HepG2 (cell line): ENCODE measurements around the gene STK24. TPM values are rescaled to one million over a fixed set of nuclear protein-coding genes. Genes with fewer than 3 reads are reported as not detected.

Source experiments
- ATAC-seq: fragments of 200-7000 bp; cut with Tn5 transposase; 3 replicates; pipeline ENCODE4 v1.9.1; 2020; ENCODE audit warnings: mild to moderate bottlenecking, moderate library complexity
- BruUV-seq: library from RNA; stranded (reverse); fragments of 400-500 nt; replicated peaks from 2 replicates; lab custom pipeline; 2021; lab: Mats Ljungman, UMichigan
- CTCF ChIA-PET: fragments of 300-600 bp; formaldehyde crosslinking; extraction: SDS; loops from one replicate; lab custom pipeline; 2021; ENCODE audit warnings: low total read pairs, inconsistent platforms, low intra/inter-chr PET ratio; lab: Yijun Ruan, JAX
- POLR2A ChIA-PET: fragments of 350-600 bp; sonication (Branson Sonifier 250); formaldehyde crosslinking; loops from one replicate; lab custom pipeline; 2020; ENCODE audit warnings: antibody characterized with exemption, inconsistent platforms; lab: Yijun Ruan, JAX
- DNase-seq: peaks from one replicate; pipeline ENCODE4 v3.0.0-alpha.2; 2015; ENCODE audit warnings: low spot score
- FAIRE-seq: peaks from 3 replicates; lab custom pipeline; 2011; peaks lifted over from hg19 to GRCh38; lab: Jason Lieb, UNC
- H2AFZ ChIP-seq: one replicate; pipeline ENCODE4 v1.6.1; 2011; ENCODE audit warnings: low read length, inconsistent platforms
- H3K27ac ChIP-seq: fragments of 300-600 bp; 3 replicates; pipeline ENCODE4 v1.8.0; 2011; ENCODE audit warnings: mixed run types, mild to moderate bottlenecking, mixed read lengths, low read length, inconsistent platforms; ENCODE audit not compliant: insufficient read depth; ENCODE audit errors: extremely low read length
- H3K27me3 ChIP-seq, 2 experiments: fragments of 200-600 bp in 1 of 2; 2 replicates in 1 of 2; 3 replicates in 1 of 2; pipeline versions ENCODE4 v1.6.0 to v1.8.0; 2011; ENCODE audit warnings: low read length in 2 of 2, mild to moderate bottlenecking in 2 of 2, moderate library complexity in 2 of 2, inconsistent platforms in 1 of 2; ENCODE audit not compliant: insufficient read depth in 2 of 2, control insufficient read depth in 1 of 2
- H3K36me3 ChIP-seq, 2 experiments: fragments of 200-600 bp in 1 of 2; replicated peaks in 1 of 2; 2 replicates in 1 of 2; 3 replicates in 1 of 2; pipeline versions ENCODE4 v1.5.1 to v1.8.0; 2011; ENCODE audit warnings: low read length in 2 of 2, inconsistent platforms in 1 of 2; ENCODE audit not compliant: insufficient read depth in 2 of 2, control insufficient read depth in 1 of 2
- H3K4me1 ChIP-seq: 2 replicates; pipeline ENCODE4 v1.5.1; 2012; ENCODE audit warnings: low read length, inconsistent platforms; ENCODE audit not compliant: insufficient read depth
- H3K4me2 ChIP-seq: 2 replicates; pipeline ENCODE4 v1.6.0; 2011; ENCODE audit warnings: low read depth, low read length, inconsistent platforms
- H3K4me3 ChIP-seq, 3 experiments: fragments of 200-600 bp in 1 of 3; sonication (generic), shearing (Covaris generic) in 1 of 3; replicated peaks in 1 of 3; 2 replicates each; pipeline ENCODE4 v1.5.1; 2011 to 2016; ENCODE audit warnings: low read length in 3 of 3, inconsistent platforms in 2 of 3, low read depth in 2 of 3, mild to moderate bottlenecking in 2 of 3, control low read depth in 1 of 3, mixed read lengths in 1 of 3; ENCODE audit not compliant: insufficient read depth in 1 of 3
- H3K79me2 ChIP-seq: one replicate; pipeline ENCODE4 v1.6.1; 2011; ENCODE audit warnings: low read length, inconsistent platforms; ENCODE audit not compliant: insufficient read depth
- H3K9ac ChIP-seq: 2 replicates; pipeline ENCODE4 v1.6.0; 2011; ENCODE audit warnings: mild to moderate bottlenecking, low read depth, low read length, inconsistent platforms; ENCODE audit not compliant: insufficient read depth
- H3K9me3 ChIP-seq: 2 replicates; pipeline ENCODE4 v1.5.1; 2012; ENCODE audit warnings: mild to moderate bottlenecking, low read length
- H4K20me1 ChIP-seq: 2 replicates; pipeline ENCODE4 v1.6.0; 2011; ENCODE audit warnings: inconsistent platforms, mild to moderate bottlenecking, low read length, moderate library complexity; ENCODE audit not compliant: insufficient read depth
- EED ChIP-seq: sonication (generic); formaldehyde crosslinking; IDR thresholded peaks from 2 replicates; pipeline ENCODE4 v1.5.0; 2020; ENCODE audit warnings: mild to moderate bottlenecking, missing genetic modification reagents
- ESRRA ChIP-seq: sonication (generic); formaldehyde crosslinking; IDR thresholded peaks from 2 replicates; pipeline ENCODE4 v1.5.1; 2020; ENCODE audit warnings: mild to moderate bottlenecking, low read depth, missing genetic modification reagents
- RNF2 ChIP-seq: fragments of 450-650 bp; conservative IDR thresholded peaks from 2 replicates; pipeline ENCODE4 v1.6.1; 2016; ENCODE audit warnings: low read depth
- SP4 ChIP-seq: sonication (generic); formaldehyde crosslinking; IDR thresholded peaks from 2 replicates; pipeline ENCODE4 v1.8.1; 2023; ENCODE audit warnings: mild to moderate bottlenecking, missing genetic modification reagents
- SPEN ChIP-seq: sonication (generic); formaldehyde crosslinking; IDR thresholded peaks from 2 replicates; pipeline ENCODE4 v1.5.1; 2020; ENCODE audit warnings: low read depth, mild to moderate bottlenecking, missing genetic modification reagents
- WIZ ChIP-seq: sonication (generic); formaldehyde crosslinking; IDR thresholded peaks from 2 replicates; pipeline ENCODE4 v1.5.1; 2020; ENCODE audit warnings: mild to moderate bottlenecking, missing genetic modification reagents
- ZNF251 ChIP-seq: sonication (generic); formaldehyde crosslinking; IDR thresholded peaks from 2 replicates; pipeline ENCODE4 v1.9.0; 2021; ENCODE audit warnings: mild to moderate bottlenecking, missing genetic modification reagents
- ZNF337 ChIP-seq: sonication (generic); formaldehyde crosslinking; IDR thresholded peaks from 2 replicates; pipeline ENCODE4 v1.5.1; 2020; ENCODE audit warnings: missing genetic modification reagents, low read depth, mild to moderate bottlenecking, borderline replicate concordance
- ZNF83 ChIP-seq: sonication (generic); formaldehyde crosslinking; IDR thresholded peaks from 2 replicates; pipeline ENCODE4 v1.4.0; 2020; ENCODE audit warnings: missing genetic modification reagents, mild to moderate bottlenecking, borderline replicate concordance
- WGBS: methylation state at CpG from one replicate; pipeline ENCODE4 v1.1.6; 2017; ENCODE audit warnings: low lambda C conversion rate; 5-methylcytosine and 5-hydroxymethylcytosine counted together
- in situ Hi-C: cut with HindIII; loops from 2 replicates; pipeline ENCODE4 v1.10.0; 2017; ENCODE audit warnings: low pct_unique_long_range_greater_than_20kb; ENCODE audit not compliant: extremely low pct_ligation_motif_present
- intact Hi-C: fragments of 100-400 bp; cut with micrococcal nuclease; formaldehyde crosslinking; loops from one replicate; pipeline ENCODE4 v1.10.0; 2022; ENCODE audit not compliant: unreplicated experiment
- polyA plus RNA-seq, 8 experiments: library from polyadenylated mRNA; depleted of rRNA in 3 of 8; stranded (reverse) in 7 of 8; unstranded in 1 of 8; fragments of >200 nt; fragmentation: Illumina TruSeq in 4 of 8; extraction: Trizol in 4 of 8; gene quantifications; 2 replicates each; pipeline versions ENCODE4 v1.2.1 to v1.2.3, GENCODE V29; 2011 to 2016; ENCODE audit warnings: low read depth in 4 of 8, missing spikeins in 1 of 8, mixed read lengths in 1 of 8; ENCODE audit not compliant: insufficient read depth in 1 of 8
- total RNA-seq, 5 experiments: library from RNA; depleted of rRNA; stranded (reverse); fragments of >200 nt; fragmentation: Illumina TruSeq; extraction: Trizol; gene quantifications; 2 replicates each; pipeline ENCODE4 v1.2.3, GENCODE V29; 2016; ENCODE audit warnings: low read depth in 1 of 5
- TF ChIP-seq, protein P1 (sequence below): sonication (generic); formaldehyde crosslinking; IDR thresholded peaks from 2 replicates; pipeline ENCODE4 v1.8.0; 2022; ENCODE audit warnings: missing genetic modification reagents, mild to moderate bottlenecking, moderate library complexity, borderline replicate concordance
- TF ChIP-seq, protein P2 (sequence below): sonication (generic); formaldehyde crosslinking; conservative IDR thresholded peaks from 2 replicates; pipeline ENCODE4 v1.8.1; 2023; ENCODE audit warnings: missing genetic modification reagents
- TF ChIP-seq, protein P3 (sequence below): sonication (generic); formaldehyde crosslinking; IDR thresholded peaks from 2 replicates; pipeline ENCODE4 v1.5.0; 2020; ENCODE audit warnings: mild to moderate bottlenecking, low read depth, missing genetic modification reagents, borderline replicate concordance

STK24 gene
- total and polyA plus RNA-seq, 2 of the 13 experiments (the other 11 are each of a cell fraction or from before 2014, with no cell fraction given) = 51.3 to 73.0 TPM

DNA sequence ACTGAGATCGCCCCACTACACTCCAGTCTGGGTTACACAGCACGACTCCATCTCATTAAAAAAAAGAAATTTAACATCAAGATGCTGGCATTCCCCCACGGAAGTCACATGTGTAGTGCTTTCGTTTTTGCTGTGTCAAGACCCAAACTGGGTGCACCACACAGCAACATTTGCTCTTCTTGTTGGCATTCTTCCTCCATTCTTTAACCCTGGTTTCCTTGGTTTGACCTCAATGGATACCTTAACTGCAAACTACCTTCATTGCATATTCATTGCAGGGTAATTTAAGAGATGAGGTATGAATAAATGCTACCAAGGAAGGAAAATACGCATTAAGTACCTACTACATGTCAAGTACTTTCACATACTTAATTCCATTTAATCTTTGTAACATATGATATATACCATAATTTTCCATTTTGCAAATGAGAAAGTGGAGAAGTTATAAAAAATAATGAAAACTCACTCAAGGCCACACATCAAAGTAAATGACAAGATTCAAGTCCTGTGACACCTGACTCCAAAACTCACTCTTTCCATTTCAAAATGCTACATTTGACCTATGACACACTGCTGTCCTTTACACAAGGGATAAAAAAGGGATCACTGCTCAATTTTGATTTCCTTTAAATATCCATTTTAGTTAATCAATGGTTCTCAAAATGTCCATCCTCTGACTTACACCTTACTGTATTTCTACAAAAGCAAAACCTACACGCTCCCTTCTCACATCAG is 59.2 kb downstream of the STK24 start:
- ChIA-PET CTCF (no interaction called here), POLR2A (no interaction called here)
- Histone ChIP-seq H4K20me1 (peaks cover 37% of the 10 kb centered on the region), H3K4me2 (no peak overlapping the region), H3K79me2 (peaks cover 87% of the 10 kb centered on the region), H3K27me3 (no peaks in the 10 kb centered on the region), H3K4me3 (no peak overlapping the region), H3K4me1 (peaks cover 28% of the 10 kb centered on the region), H3K9ac (no peak overlapping the region), H3K9me3 (no peaks in the 10 kb centered on the region), H2AFZ (no peak overlapping the region), H3K36me3 (peaks cover 13 to 41% of the 10 kb centered on the region in 2 experiments), H3K27ac (no peak overlapping the region)
- no peak for DNase-seq
- TF ChIP-seq WIZ (CRISPR knock-in tag) = no peak
- no peak for TF ChIP-seq ZNF337
- no peak for TF ChIP-seq EED (CRISPR knock-in tag)
- no peak for TF ChIP-seq SPEN (CRISPR knock-in tag)
- no peak for TF ChIP-seq RNF2
- no peak for TF ChIP-seq ZNF83 (CRISPR knock-in tag)
- no peak for TF ChIP-seq ZNF251 (CRISPR knock-in tag)
- no peak for TF ChIP-seq ESRRA
- no peak for TF ChIP-seq SP4 (CRISPR knock-in tag)
- TF ChIP-seq, protein P1, sequence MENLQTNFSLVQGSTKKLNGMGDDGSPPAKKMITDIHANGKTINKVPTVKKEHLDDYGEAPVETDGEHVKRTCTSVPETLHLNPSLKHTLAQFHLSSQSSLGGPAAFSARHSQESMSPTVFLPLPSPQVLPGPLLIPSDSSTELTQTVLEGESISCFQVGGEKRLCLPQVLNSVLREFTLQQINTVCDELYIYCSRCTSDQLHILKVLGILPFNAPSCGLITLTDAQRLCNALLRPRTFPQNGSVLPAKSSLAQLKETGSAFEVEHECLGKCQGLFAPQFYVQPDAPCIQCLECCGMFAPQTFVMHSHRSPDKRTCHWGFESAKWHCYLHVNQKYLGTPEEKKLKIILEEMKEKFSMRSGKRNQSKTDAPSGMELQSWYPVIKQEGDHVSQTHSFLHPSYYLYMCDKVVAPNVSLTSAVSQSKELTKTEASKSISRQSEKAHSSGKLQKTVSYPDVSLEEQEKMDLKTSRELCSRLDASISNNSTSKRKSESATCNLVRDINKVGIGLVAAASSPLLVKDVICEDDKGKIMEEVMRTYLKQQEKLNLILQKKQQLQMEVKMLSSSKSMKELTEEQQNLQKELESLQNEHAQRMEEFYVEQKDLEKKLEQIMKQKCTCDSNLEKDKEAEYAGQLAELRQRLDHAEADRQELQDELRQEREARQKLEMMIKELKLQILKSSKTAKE = no peak
- TF ChIP-seq, protein P2, sequence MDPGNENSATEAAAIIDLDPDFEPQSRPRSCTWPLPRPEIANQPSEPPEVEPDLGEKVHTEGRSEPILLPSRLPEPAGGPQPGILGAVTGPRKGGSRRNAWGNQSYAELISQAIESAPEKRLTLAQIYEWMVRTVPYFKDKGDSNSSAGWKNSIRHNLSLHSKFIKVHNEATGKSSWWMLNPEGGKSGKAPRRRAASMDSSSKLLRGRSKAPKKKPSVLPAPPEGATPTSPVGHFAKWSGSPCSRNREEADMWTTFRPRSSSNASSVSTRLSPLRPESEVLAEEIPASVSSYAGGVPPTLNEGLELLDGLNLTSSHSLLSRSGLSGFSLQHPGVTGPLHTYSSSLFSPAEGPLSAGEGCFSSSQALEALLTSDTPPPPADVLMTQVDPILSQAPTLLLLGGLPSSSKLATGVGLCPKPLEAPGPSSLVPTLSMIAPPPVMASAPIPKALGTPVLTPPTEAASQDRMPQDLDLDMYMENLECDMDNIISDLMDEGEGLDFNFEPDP (CRISPR knock-in tag) = no peak
- TF ChIP-seq, protein P3, sequence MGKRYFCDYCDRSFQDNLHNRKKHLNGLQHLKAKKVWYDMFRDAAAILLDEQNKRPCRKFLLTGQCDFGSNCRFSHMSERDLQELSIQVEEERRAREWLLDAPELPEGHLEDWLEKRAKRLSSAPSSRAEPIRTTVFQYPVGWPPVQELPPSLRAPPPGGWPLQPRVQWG (CRISPR knock-in tag) = no peak
- intact Hi-C loops (no loop called here), in situ Hi-C loops (no loop called here)
- WGBS = 97% methylated on average over 6 of the region's 6 CpGs
- ATAC-seq = no peak
- FAIRE-seq = no peak
- no TSS peak for BruUV-seq
